HUES64 (cell line): ENCODE measurements around the gene ARHGAP22.

ENCODE experiments used
- H3K27ac ChIP-seq: 2 replicates; pipeline ENCODE4 v1.7.0; 2013; ENCODE audit warnings: low read depth, low read length, inconsistent platforms
- H3K27me3 ChIP-seq: 2 replicates; pipeline ENCODE4 v1.6.1; 2013; ENCODE audit warnings: mild to moderate bottlenecking, low read length; ENCODE audit not compliant: insufficient read depth
- H3K36me3 ChIP-seq: 2 replicates; pipeline ENCODE4 v1.6.1; 2013; ENCODE audit warnings: mild to moderate bottlenecking, low read length; ENCODE audit not compliant: insufficient read depth
- H3K4me1 ChIP-seq: 2 replicates; pipeline ENCODE4 v1.6.1; 2013; ENCODE audit warnings: mild to moderate bottlenecking, low read length, moderate library complexity; ENCODE audit not compliant: insufficient read depth
- H3K4me3 ChIP-seq: 2 replicates; pipeline ENCODE4 v1.5.1; 2013; ENCODE audit warnings: mild to moderate bottlenecking, low read length, moderate library complexity
- H3K9ac ChIP-seq: 2 replicates; pipeline ENCODE4 v1.6.1; 2013; ENCODE audit warnings: mild to moderate bottlenecking, low read depth, low read length
- H3K9me3 ChIP-seq: 2 replicates; pipeline ENCODE4 v1.6.1; 2013; ENCODE audit warnings: low read depth, low read length; ENCODE audit not compliant: insufficient read depth
- WGBS: fragments of 150-250, 120-280 bp; methylation state at CpG from one replicate; pipeline ENCODE4 v1.1.7; 2013; ENCODE audit warnings: missing lambda C conversion rate; 5-methylcytosine and 5-hydroxymethylcytosine counted together

The ARHGAP22 gene

GRCh38 chr10:48489099-48489498, 115.8 kb downstream of the ARHGAP22 start:
- Histone ChIP-seq H3K4me1 (peaks cover 9% of the 10 kb centered on the region; the same call in 1 of the 2 replicates), H3K36me3 (no peaks in the 10 kb centered on the region), H3K9me3 (no peaks in the 10 kb centered on the region), H3K4me3 (no peak overlapping the region), H3K27me3 (no peaks in the 10 kb centered on the region), H3K9ac (no peak overlapping the region), H3K27ac (no peak overlapping the region)
- WGBS, result 88% methylated on average over 1 of the region's 1 CpG

- H3K9ac ChIP-seq, result no peak overlapping the region
- H3K27me3 ChIP-seq, result no peaks in the 10 kb centered on the region
- H3K4me1 ChIP-seq, result peaks cover 9% of the 10 kb centered on the region; the same call in 1 of the 2 replicates
- WGBS, result 93% methylated on average over 1 of the region's 1 CpG
- no peaks in the 10 kb centered on the region for H3K36me3 ChIP-seq
- H3K4me3 ChIP-seq, result no peak overlapping the region
- no peaks in the 10 kb centered on the region for H3K9me3 ChIP-seq
- no peak overlapping the region for H3K27ac ChIP-seq
Observed at GRCh38 chr10:48487244-48487643, 117.6 kb downstream of the ARHGAP22 start.

GRCh38 chr10:48485711-48486110, 119.2 kb downstream of the ARHGAP22 start:
- H3K27ac ChIP-seq, result no peak overlapping the region
- H3K27me3 ChIP-seq, result no peaks in the 10 kb centered on the region
- no peak overlapping the region for H3K4me3 ChIP-seq
- no peaks in the 10 kb centered on the region for H3K36me3 ChIP-seq
- no peak overlapping the region for H3K9ac ChIP-seq
- H3K4me1 ChIP-seq, result peaks cover 9% of the 10 kb centered on the region; the same call in 1 of the 2 replicates
- no peaks in the 10 kb centered on the region for H3K9me3 ChIP-seq

GRCh38 chr10:48484911-48485310, 120.0 kb downstream of the ARHGAP22 start:
- peaks cover 9% of the 10 kb centered on the region; the same call in 1 of the 2 replicates for H3K4me1 ChIP-seq
- H3K27ac ChIP-seq, result no peak overlapping the region
- H3K9me3 ChIP-seq, result no peaks in the 10 kb centered on the region
- WGBS, result 40% methylated on average over 3 of the region's 3 CpGs
- H3K27me3 ChIP-seq, result no peaks in the 10 kb centered on the region
- no peak overlapping the region for H3K9ac ChIP-seq
- H3K36me3 ChIP-seq, result no peaks in the 10 kb centered on the region
- no peak overlapping the region for H3K4me3 ChIP-seq

- Histone ChIP-seq H3K36me3 (no peaks in the 10 kb centered on the region), H3K4me1 (peaks cover 9% of the 10 kb centered on the region; the same call in 1 of the 2 replicates), H3K9me3 (no peaks in the 10 kb centered on the region), H3K9ac (no peak overlapping the region), H3K27me3 (no peaks in the 10 kb centered on the region), H3K4me3 (no peak overlapping the region), H3K27ac (no peak overlapping the region)
- WGBS, result 97% methylated on average over 3 of the region's 3 CpGs
Observed at GRCh38 chr10:48482207-48482606, 122.7 kb downstream of the ARHGAP22 start.

- H3K27me3 ChIP-seq, result no peaks in the 10 kb centered on the region
- no peaks in the 10 kb centered on the region for H3K9me3 ChIP-seq
- WGBS, result 100% methylated on average over 1 of the region's 2 CpGs
- H3K9ac ChIP-seq, result no peak overlapping the region
- H3K4me1 ChIP-seq, result peaks cover 9% of the 10 kb centered on the region; the same call in 1 of the 2 replicates
- H3K36me3 ChIP-seq, result no peaks in the 10 kb centered on the region
- no peak overlapping the region for H3K27ac ChIP-seq
- no peak overlapping the region for H3K4me3 ChIP-seq
Observed at GRCh38 chr10:48481385-48481784, 123.5 kb downstream of the ARHGAP22 start.

GRCh38 chr10:48480397-48481374, 124.2 kb downstream of the ARHGAP22 start:
- H3K36me3 ChIP-seq, result no peaks in the 10 kb centered on the region
- no peak overlapping the region for H3K27ac ChIP-seq
- 83% methylated on average over 20 of the region's 20 CpGs for WGBS
- H3K9me3 ChIP-seq, result no peaks in the 10 kb centered on the region
- H3K9ac ChIP-seq, result no peak overlapping the region
- H3K4me1 ChIP-seq, result peaks cover 13% of the 10 kb centered on the region; the same call in 1 of the 2 replicates
- no peak overlapping the region for H3K4me3 ChIP-seq
- H3K27me3 ChIP-seq, result no peaks in the 10 kb centered on the region

GRCh38 chr10:48478980-48479811, 125.7 kb downstream of the ARHGAP22 start:
- Histone ChIP-seq H3K36me3 (no peaks in the 10 kb centered on the region), H3K9me3 (no peaks in the 10 kb centered on the region), H3K4me1 (peaks cover 4% of the 10 kb centered on the region; the same call in 1 of the 2 replicates), H3K9ac (no peak overlapping the region), H3K27me3 (no peaks in the 10 kb centered on the region), H3K27ac (no peak overlapping the region), H3K4me3 (no peak overlapping the region)
- 88% methylated on average over 30 of the region's 30 CpGs for WGBS

DNA sequence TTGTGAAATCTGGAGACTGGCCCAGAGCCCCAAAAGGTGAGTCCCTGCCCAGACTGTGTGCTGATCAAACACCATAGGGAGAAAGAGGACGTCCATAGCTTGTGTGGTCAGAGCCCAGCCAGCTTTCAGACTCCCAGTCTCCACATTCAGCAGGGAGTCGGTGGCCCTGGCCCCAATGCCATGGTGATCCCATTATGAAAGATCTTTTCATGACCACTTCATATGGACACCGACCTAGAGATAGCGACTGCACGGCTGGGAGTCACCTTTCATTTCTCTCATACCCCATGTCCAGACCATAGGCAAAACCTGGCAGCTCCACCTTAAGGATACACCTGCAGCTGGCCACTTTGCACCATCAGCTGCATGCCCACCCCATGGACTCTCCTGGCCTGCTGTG, 126.4 kb downstream of the ARHGAP22 start:
- Histone ChIP-seq H3K27ac (no peak overlapping the region), H3K9ac (no peak overlapping the region), H3K27me3 (no peaks in the 10 kb centered on the region), H3K9me3 (no peaks in the 10 kb centered on the region), H3K36me3 (no peaks in the 10 kb centered on the region), H3K4me1 (peaks cover 4% of the 10 kb centered on the region; the same call in 1 of the 2 replicates), H3K4me3 (no peak overlapping the region)
- 96% methylated on average over 5 of the region's 5 CpGs for WGBS

DNA sequence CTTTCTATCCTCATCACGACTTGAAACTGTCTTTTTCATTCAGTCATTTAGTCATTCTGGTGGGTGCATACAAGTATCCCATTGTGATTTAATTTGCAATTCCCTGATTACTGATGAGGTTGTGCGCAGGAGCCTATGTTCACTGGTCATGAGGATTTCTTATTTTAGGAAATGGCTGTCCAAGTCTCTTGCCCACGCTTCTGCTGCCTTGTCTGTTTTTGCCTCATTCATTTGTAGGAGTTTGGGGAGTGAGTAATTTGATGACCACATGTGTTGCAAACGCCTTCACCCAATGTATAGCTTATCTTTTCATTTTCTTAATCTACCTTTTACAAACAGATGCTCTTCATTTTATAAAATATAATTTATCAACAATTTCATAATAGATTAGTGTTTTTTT, 127.3 kb downstream of the ARHGAP22 start:
- H3K4me1 ChIP-seq, result peaks cover 4% of the 10 kb centered on the region; the same call in 1 of the 2 replicates

GRCh38 chr10:48477141-48477540, 127.7 kb downstream of the ARHGAP22 start:
- H3K4me3 ChIP-seq, result no peak overlapping the region
- no peaks in the 10 kb centered on the region for H3K9me3 ChIP-seq
- H3K27me3 ChIP-seq, result no peaks in the 10 kb centered on the region
- no peak overlapping the region for H3K9ac ChIP-seq
- no peaks in the 10 kb centered on the region for H3K36me3 ChIP-seq
- peaks cover 4% of the 10 kb centered on the region; the same call in 1 of the 2 replicates for H3K4me1 ChIP-seq
- no peak overlapping the region for H3K27ac ChIP-seq

More for the DNA sequence above, 127.3 kb downstream of the ARHGAP22 start:
- H3K27ac ChIP-seq, result no peak overlapping the region
- 77% methylated on average over 3 of the region's 4 CpGs for WGBS
- no peak overlapping the region for H3K4me3 ChIP-seq
- no peaks in the 10 kb centered on the region for H3K27me3 ChIP-seq
- H3K9me3 ChIP-seq, result no peaks in the 10 kb centered on the region
- H3K36me3 ChIP-seq, result no peaks in the 10 kb centered on the region
- H3K9ac ChIP-seq, result no peak overlapping the region
